ENCODE measurements around the gene KRTAP1-5.

GRCh38 chr17:41063449-41063848 is 36.4 kb upstream of the KRTAP1-5 start:
- no peak for TF ChIP-seq EZH2 (IDR thresholded peaks at IDR 0.05; ENCODE audit: insufficient read depth, poor library complexity, severe bottlenecking)
- no peak for TF ChIP-seq EZH2phosphoT487 (IDR thresholded peaks at IDR 0.05; ENCODE audit: insufficient read depth, low read depth)
